ENCODE results near the gene TMEM31. TPM values are rescaled to one million over a fixed set of nuclear protein-coding genes. Genes with fewer than 3 reads are reported as not detected.

The TMEM31 gene
- total and polyA plus RNA-seq, 10 of the 15 experiments (the other 5 are each of a cell fraction or from before 2014, with no cell fraction given) = 0.18 TPM; not detected in 9

DNA sequence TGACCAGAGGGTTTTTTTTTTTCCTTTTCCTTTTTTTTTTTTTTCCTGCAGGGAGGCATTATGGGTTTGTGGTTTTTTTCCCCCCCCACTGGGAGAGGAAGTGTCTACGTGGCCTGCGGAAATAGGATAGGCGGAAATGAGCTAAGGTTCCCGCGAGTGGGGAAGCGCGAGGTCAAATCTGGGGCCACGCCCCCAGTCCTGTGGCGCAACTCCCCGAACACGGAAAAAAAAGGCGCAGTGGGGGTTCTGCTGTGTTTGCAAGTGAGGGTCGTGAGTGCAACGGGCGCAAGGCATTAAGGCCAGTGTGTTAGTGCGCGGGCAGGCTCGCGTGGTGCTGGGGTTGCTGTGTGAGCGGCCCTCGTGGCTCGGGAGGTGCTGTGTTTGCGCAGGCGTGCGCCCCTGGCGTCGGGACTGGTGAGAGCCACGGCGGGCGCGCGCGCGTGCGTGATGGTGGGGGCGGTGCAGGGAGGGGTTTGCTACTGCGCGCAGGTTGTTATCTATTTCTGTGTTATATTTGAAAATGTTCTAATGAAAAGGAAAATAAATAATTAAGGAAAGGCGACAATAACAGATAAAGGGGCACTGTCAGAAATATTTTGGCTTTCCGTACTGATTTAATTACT is 23.5 kb upstream of the TMEM31 start (continued):
- TF ChIP-seq SRF (IDR thresholded peaks at IDR 0.05; ENCODE audit: low read depth in 2 of 2, low read length in 2 of 2) (no peak), IRF4 (IDR thresholded peaks at IDR 0.05; ENCODE audit: low read depth, low read length) (no peak), TARDBP (IDR thresholded peaks at IDR 0.05; ENCODE audit: borderline replicate concordance) (no peak), SPI1 (IDR thresholded peaks at IDR 0.05; ENCODE audit: borderline replicate concordance, insufficient read depth, low read depth, low read length) (peak; percentile 33; the same call in 1 of the 2 replicates), KLF5 (IDR thresholded peaks at IDR 0.05; ENCODE audit: partially characterized antibody) (no peak), SMARCA5 (IDR thresholded peaks at IDR 0.05) (peak; percentile 70; the same call in 1 of the 2 replicates), KDM1A (IDR thresholded peaks at IDR 0.05; ENCODE audit: borderline replicate concordance) (no peak), HCFC1 (IDR thresholded peaks at IDR 0.05; ENCODE audit: low read length) (peak; percentile 32; the same call in 1 of the 2 replicates), NFYA (IDR thresholded peaks at IDR 0.05; ENCODE audit: borderline replicate concordance, low read depth, low read length) (no peak), EGR1 (IDR thresholded peaks at IDR 0.05; ENCODE audit: borderline replicate concordance in 1 of 2, low read depth in 2 of 2, low read length in 2 of 2) (peak in 1 of 2 experiments; percentile 50; a peak in 1 of 3 replicates), POU2F2 (IDR thresholded peaks at IDR 0.05; ENCODE audit: borderline replicate concordance, low read depth, low read length) (no peak; the same call in 2 of the 3 replicates), NR2C2 (IDR thresholded peaks at IDR 0.05; ENCODE audit: borderline replicate concordance, control insufficient read depth, insufficient read length, low read depth) (no peak), KAT2A (conservative IDR thresholded peaks at IDR 0.05; ENCODE audit: control insufficient read depth, low read depth, low read length) (no peak), ZSCAN29 (IDR thresholded peaks at IDR 0.05) (no peak), SMAD1 (IDR thresholded peaks at IDR 0.05; ENCODE audit: low read depth, partially characterized antibody) (no peak), PAX8 (IDR thresholded peaks at IDR 0.05) (peak; percentile 63; the same call in 1 of the 2 replicates), MTA2 (IDR thresholded peaks at IDR 0.05; ENCODE audit: low read depth) (no peak; the same call in 1 of the 2 replicates)
- TF ChIP-seq, protein P1, sequence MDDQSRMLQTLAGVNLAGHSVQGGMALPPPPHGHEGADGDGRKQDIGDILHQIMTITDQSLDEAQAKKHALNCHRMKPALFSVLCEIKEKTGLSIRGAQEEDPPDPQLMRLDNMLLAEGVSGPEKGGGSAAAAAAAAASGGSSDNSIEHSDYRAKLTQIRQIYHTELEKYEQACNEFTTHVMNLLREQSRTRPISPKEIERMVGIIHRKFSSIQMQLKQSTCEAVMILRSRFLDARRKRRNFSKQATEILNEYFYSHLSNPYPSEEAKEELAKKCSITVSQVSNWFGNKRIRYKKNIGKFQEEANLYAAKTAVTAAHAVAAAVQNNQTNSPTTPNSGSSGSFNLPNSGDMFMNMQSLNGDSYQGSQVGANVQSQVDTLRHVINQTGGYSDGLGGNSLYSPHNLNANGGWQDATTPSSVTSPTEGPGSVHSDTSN (IDR thresholded peaks at IDR 0.05; ENCODE audit: insufficient replicate concordance, low read depth, low read length) = no peak
- TF ChIP-seq, protein P2, sequence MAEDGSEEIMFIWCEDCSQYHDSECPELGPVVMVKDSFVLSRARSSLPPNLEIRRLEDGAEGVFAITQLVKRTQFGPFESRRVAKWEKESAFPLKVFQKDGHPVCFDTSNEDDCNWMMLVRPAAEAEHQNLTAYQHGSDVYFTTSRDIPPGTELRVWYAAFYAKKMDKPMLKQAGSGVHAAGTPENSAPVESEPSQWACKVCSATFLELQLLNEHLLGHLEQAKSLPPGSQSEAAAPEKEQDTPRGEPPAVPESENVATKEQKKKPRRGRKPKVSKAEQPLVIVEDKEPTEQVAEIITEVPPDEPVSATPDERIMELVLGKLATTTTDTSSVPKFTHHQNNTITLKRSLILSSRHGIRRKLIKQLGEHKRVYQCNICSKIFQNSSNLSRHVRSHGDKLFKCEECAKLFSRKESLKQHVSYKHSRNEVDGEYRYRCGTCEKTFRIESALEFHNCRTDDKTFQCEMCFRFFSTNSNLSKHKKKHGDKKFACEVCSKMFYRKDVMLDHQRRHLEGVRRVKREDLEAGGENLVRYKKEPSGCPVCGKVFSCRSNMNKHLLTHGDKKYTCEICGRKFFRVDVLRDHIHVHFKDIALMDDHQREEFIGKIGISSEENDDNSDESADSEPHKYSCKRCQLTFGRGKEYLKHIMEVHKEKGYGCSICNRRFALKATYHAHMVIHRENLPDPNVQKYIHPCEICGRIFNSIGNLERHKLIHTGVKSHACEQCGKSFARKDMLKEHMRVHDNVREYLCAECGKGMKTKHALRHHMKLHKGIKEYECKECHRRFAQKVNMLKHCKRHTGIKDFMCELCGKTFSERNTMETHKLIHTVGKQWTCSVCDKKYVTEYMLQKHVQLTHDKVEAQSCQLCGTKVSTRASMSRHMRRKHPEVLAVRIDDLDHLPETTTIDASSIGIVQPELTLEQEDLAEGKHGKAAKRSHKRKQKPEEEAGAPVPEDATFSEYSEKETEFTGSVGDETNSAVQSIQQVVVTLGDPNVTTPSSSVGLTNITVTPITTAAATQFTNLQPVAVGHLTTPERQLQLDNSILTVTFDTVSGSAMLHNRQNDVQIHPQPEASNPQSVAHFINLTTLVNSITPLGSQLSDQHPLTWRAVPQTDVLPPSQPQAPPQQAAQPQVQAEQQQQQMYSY (CRISPR knock-in tag; IDR thresholded peaks at IDR 0.05) = no peak
- TF ChIP-seq, protein P3, sequence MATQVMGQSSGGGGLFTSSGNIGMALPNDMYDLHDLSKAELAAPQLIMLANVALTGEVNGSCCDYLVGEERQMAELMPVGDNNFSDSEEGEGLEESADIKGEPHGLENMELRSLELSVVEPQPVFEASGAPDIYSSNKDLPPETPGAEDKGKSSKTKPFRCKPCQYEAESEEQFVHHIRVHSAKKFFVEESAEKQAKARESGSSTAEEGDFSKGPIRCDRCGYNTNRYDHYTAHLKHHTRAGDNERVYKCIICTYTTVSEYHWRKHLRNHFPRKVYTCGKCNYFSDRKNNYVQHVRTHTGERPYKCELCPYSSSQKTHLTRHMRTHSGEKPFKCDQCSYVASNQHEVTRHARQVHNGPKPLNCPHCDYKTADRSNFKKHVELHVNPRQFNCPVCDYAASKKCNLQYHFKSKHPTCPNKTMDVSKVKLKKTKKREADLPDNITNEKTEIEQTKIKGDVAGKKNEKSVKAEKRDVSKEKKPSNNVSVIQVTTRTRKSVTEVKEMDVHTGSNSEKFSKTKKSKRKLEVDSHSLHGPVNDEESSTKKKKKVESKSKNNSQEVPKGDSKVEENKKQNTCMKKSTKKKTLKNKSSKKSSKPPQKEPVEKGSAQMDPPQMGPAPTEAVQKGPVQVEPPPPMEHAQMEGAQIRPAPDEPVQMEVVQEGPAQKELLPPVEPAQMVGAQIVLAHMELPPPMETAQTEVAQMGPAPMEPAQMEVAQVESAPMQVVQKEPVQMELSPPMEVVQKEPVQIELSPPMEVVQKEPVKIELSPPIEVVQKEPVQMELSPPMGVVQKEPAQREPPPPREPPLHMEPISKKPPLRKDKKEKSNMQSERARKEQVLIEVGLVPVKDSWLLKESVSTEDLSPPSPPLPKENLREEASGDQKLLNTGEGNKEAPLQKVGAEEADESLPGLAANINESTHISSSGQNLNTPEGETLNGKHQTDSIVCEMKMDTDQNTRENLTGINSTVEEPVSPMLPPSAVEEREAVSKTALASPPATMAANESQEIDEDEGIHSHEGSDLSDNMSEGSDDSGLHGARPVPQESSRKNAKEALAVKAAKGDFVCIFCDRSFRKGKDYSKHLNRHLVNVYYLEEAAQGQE (IDR thresholded peaks at IDR 0.05; ENCODE audit: low read depth, low read length) = no peak

Measured in GM12878 (cell line).